Dermis microvascular lymphatic vessel endothelial cell (primary cell): Measurements from ENCODE around the gene KRTAP9-1. TPM values are rescaled to one million over a fixed set of nuclear protein-coding genes. Genes with fewer than 3 reads are reported as not detected.
"Not testable (repeated sequence)": the region's sequence is repeated elsewhere in the genome, so short reads cannot be mapped to it uniquely, and the experiment has no call there.

Experiments used
- DNase-seq, 2 donors: peaks; one replicate each; pipeline versions ENCODE4 v3.0.0 to v3.0.0-alpha.2; 2010; ENCODE audit warnings: low read depth in 2 of 2
- total RNA-seq: library from RNA; depleted of rRNA; stranded (reverse); fragments of >200 nt; gene quantifications from 2 replicates; pipeline ENCODE4 v1.2.1, GENCODE V29; 2014

Gene KRTAP9-1
- total RNA-seq, 1 donor from 2014 or later, result not detected

DNA sequence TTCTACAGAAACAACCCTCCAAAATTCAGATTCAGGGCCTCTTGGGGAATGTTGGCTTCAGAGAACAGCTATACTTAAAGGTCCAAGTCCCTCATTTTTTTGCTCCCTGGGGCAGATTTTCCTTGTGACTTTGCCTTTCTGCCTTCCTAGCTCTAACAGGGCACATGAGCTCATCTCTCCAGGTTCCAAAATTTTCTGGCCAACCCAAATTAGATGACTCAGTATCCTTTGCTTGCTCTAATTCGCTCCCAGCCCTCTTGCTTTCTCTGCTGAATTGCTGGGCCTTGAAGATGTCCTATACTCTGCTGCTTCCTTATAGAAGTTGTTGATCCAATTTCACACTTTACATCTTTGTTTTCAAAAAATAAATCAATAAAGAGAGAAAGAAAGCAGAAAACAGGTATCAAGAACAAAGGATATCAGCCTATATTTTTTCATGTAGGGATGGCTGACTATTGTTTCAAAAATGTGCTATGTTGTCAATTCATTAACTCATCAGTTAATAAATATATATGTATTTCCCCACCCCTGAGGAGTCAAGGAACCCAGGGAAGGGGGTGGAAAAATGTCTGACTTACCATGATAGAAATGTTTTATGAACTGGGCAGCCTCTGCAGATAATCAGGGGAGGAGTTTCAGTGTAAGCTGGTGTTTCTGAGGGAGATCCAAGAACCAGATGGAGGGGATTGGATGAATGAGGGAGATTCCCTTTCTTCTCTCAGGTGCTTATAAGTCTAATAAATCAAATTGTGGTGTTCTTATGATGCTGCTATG, 10.7 kb upstream of the KRTAP9-1 start:
- DNase-seq, result no peak

DNA sequence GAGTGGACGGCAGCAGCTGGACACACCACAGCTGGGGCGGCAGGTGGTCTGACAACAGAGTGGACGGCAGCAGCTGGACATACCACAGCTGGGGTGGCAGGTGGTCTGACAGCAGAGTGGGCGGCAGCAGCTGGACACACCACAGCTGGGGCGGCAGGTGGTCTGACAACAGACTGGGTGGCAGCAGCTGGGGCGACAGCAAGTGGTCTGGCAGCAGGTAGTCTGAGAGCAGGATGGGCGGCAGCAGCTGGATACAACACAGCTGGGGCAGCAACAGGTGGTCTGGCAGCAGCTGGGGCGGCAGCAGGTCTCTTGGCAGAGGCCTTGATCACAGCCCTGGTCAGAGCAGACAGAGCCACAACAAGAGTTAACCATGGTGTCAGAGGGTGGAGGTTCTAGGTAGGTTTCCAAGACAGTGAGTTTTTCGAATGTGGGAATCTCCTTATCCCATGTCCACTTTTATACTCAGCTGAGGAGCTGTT, 5.2 kb upstream of the KRTAP9-1 start, which contains the start of gene KRTAP4-1:
KRTAP4-1 (minus strand) TSS at position 432 of the 482 bp plus-strand sequence; CDS start at position 375, 57 bp downstream.
- no peak for DNase-seq

DNA sequence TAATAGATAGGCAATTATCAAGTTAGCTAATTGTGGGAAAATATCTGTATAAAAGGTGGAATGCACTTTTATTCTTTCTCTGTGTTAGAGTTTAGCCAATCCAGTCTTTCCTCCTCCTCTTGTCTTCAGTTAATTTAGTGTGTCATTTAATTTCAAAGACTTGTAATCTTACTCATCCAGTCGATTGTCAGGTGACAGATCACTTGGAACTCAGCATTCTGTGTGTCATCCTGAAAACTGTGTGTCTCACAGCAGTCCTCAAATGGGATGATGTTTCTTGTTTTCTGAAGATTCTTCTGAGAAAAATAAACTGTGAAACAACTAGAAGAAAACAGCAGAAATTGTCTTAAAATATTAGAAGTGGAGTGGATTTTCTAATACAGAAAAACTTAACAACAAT, 4.7 kb upstream of the KRTAP9-1 start:
- no peak for DNase-seq

DNA sequence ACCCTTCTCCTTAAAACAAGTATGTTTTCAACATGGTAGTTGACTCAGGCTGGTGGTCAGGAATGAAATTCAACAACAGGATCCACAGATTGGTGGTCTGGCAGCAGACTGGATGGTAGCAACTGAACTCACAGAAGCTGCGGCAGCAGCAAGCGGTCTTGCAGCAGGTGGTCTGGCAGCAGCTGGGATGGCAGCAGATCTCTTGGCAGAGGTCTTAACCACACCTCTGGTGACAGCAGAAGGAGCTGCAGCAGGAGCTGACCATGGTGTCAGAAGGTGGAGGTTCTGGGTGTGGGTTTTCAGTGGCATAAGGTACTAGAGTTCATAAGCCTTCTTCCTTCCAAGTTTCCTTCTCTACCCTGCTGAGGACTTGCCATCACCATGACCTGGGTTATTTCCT, 2.8 kb upstream of the KRTAP9-1 start:
- no peak for DNase-seq

DNA sequence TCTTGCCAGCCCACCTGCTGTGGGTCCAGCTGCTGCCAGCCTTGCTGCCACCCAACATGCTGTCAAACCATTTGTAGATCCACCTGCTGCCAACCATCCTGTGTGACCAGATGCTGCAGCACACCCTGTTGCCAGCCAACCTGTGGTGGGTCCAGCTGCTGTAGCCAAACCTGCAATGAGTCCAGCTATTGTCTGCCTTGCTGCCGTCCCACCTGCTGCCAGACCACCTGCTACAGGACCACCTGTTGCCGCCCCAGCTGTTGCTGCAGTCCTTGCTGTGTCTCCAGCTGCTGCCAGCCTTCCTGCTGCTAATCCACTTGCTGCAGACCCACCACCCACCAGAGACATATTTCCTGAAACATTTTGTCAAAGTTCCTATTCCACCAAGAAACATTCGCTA, 641 bp downstream of the KRTAP9-1 start:
- no peak for DNase-seq

DNA sequence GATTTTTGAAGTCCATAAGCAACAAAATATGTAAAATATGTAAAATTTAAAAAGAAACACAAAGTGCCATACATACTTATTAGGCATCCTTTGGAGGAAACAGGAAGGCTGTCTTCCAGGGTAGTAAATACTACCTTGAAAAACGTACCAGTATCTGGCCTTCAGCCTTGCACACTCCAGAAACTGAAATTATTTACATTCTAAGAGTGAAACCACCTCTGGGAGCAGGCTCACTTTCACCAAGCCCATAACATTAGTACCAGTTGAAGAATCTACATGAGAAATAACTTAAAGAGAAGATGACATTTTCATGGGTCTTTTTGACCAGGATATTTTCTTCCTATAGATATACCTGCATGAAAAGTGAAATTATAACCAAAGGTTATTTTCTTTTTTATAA, 6.4 kb downstream of the KRTAP9-1 start:
- no peak for DNase-seq

DNA sequence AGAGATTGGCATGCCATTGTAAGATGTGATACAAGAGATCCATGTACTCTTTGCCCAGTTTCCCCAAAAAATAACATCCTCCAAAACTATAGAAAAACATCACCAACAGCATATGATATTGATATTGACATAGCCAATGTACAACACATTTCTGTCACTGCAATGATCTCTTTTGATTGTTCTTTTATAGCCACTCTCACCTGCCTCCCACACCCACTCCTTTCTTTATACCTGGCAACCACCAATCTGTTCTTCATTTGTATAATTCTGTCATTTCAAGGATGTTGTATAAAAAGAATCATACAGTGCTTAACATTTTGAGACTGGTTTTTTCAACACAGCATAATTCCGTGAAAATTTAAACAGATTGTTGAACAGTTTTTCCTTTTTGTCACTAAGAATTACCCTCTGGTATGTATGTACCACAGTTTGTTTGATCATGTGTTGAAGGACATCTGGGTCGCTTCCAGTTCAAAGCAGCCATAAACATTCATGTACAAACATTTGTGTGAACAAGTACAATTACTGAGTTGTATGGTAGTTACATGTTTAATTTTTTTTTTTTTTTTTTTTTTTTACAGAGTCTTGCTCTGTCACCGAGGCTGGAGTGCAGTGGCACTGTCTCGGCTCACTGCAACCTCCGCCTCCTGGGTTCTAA, 9.9 kb downstream of the KRTAP9-1 start:
- no peak for DNase-seq

DNA sequence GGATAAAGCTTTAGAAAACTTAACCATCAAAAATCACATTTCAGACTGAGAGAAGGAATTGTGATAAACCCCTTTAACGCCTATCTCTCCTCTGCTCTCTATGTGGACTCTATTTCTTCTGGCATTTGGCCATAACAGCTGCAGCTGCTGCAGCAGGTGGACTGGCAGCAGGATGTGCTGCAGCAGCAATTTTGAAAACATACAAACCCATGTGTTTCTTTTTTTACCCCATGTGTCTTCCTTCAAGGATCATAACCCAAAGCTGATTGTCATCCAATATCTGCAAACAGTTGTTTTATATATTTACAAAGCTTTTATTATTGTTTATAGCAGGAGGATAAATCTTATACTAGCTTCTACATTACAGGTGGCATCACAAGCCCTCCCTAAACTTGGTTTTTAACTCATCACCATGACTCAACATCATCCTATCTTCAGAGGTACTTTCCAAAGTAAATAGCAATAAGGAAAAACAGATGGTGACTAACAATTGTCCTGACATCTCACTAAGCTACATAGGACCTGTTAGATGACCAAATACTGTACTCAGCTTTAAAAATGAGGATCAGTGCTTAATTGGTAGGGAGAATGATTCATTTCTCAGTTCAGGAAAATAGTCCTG, 22.3 kb downstream of the KRTAP9-1 start:
- no peak for DNase-seq

DNA sequence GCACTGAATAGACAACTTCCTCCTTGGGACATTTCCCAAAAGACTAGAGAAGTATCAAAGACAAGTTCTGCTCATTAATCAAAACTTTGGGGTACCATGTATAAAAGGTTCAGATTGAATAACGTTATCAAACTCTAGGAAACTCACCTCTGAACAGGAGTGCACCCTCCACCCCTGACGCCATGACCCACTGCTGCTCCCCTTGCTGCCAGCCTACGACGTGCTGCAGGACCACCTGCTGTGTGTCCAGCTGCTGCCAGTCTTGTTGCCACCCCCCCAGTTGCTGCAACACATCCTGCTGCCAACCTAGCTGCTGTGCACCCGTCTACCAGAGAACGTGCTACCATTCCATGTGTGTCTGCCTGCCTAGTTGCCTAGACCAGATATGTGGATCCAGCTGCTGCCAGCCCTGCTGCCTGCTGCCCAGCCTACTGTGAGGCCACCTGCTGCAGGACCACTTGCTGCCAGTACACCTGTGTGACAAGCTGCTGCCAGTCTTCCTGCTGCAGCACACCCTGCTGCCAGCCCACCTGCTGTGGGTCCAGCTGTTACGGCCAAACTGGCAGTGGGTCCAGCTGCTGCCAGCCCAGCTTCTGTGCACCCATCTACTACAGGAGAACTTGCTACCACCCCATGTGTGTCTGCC, 23.0 kb downstream of the KRTAP9-1 start:
- no peak for DNase-seq

DNA sequence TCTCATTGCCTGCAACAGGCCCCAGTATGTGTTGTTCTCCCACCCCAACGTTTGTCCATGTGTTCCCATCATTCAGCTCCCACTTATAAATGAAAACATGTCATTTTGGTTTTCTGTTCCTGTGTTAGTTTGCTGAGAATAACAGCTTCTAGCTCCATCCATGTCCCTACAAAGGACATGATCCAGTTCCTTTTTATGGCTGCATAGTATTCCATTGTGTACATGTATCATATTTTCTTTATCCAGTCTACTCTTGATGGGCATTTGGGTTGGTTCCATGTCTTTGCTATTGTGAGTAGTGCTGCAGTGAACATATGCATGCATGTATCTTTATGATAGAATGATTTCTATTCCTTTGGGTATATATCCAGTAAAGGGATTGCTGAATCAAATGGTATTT, 26.0 kb downstream of the KRTAP9-1 start:
- DNase-seq, result no peak

DNA sequence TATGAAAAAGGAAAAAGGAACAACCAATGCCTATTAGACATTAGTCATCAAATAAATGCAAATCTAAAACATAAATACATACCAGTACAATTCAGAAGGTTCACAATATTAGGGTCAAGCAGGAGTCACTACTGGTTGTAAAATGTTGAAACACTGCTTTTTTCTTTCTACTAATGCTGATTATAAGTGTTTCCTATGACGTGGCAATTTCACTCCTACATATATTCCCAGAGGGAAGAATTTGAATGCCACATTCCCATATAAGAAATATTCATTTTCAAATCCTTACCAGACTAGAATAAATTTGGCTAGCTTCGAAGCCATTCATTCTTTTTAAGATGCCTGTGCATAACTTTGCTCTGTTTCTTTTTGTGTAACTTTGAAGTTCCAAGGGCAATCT, 34.1 kb downstream of the KRTAP9-1 start:
- DNase-seq, result no peak

DNA sequence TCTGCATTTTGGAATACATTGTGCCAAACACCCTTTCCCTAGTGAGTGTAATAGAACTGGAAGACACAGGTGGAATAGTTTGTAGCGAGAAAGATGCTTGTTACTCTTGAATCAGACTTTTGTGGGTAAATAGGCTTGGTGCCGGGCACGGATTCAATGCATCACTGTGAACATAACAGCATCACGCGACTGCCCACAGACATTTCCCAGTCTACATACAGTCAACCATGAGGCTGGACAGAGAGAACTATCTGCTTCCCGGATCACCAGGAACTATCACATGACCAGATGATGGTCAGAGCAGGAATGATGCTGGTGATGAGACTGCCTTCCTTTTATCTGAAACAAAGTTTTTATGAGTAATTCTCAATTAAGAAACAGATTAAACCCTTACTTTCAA, 36.4 kb downstream of the KRTAP9-1 start:
- DNase-seq, result no peak

DNA sequence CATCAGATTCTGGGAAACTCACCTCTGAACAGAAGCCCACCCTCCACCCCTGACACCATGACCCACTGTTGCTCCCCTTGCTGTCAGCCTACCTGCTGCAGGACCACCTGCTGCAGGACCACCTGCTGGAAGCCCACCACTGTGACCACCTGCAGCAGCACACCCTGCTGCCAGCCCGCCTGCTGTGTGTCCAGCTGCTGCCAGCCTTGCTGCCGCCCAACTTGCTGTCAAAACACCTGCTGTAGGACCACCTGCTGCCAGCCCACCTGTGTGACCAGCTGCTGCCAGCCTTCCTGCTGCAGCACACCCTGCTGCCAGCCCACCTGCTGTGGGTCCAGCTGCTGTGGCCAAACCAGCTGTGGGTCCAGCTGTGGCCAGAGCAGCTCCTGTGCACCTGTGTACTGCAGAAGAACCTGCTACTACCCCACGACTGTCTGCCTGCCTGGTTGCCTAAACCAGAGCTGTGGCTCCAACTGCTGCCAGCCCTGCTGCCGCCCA, 37.0 kb downstream of the KRTAP9-1 start, which contains the start of gene KRTAP9-2:
KRTAP9-2 (plus strand) TSS at position 51 of the 498 bp plus-strand sequence; CDS start at position 58, 7 bp downstream.
- not testable (repeated sequence) for DNase-seq

DNA sequence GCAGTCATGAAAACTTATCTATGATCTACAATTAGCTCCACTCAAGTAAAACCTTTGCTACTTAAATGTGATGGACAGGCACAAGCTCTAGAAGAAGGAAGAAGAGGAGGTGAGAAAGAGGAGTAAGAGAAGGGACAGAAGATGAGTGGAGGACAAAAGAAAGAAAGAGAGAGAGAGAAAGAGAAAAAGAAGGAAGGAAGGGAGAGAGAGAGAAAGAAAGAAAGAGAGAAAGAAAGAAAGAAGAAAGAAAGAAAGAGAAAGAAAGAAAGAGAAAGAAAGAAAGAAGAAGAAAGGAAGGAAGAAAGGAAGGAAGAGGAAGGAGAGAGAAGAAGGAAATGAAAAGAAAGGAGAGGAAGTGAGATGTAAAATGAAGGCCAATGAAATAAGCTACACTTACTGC, 40.4 kb downstream of the KRTAP9-1 start:
- no peak for DNase-seq

DNA sequence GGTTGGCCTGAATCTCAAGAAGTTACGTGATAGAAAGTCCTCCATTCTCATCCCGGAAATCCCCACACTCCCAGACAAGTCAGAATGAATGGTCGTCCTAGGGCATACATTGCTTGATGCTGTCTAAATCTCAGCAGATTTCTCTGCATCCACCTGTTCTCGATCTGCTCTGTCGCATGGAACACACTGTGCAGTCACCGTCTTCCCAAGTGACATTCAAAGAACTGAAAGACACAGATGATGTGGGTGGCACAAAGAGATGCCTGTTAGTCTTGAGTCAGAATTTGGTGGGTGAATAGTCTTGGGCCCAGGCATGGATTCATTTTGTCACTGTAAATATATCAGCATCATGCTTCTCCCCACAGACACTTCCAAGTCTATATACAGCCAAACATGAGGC, 42.0 kb downstream of the KRTAP9-1 start:
- DNase-seq, result no peak

DNA sequence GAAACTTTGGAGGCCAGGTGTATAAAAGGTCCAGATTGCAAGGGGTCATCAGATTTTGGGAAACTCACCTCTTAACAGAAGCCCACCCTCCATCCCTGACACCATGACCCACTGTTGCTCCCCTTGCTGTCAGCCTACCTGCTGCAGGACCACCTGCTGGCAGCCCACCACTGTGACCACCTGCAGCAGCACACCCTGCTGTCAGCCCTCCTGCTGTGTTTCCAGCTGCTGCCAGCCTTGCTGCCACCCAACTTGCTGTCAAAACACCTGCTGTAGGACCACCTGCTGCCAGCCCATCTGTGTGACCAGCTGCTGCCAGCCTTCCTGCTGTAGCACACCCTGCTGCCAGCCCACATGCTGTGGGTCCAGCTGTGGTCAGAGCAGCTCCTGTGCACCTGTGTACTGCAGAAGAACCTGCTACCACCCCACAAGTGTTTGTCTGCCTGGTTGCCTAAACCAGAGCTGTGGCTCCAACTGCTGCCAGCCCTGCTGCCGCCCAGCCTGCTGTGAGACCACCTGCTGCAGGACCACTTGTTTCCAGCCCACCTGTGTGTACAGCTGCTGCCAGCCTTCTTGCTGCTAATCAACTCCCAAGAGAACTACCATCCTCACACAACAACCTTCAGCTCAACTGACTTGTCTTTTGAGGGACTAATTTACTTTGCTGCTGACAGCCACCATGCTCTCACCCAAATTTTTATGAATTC, 42.9 kb downstream of the KRTAP9-1 start, which contains the start of gene KRTAP9-3:
KRTAP9-3 (plus strand) TSS at position 51 of the 707 bp plus-strand sequence; CDS start at position 104, 53 bp downstream.
- not testable (repeated sequence) for DNase-seq

DNA sequence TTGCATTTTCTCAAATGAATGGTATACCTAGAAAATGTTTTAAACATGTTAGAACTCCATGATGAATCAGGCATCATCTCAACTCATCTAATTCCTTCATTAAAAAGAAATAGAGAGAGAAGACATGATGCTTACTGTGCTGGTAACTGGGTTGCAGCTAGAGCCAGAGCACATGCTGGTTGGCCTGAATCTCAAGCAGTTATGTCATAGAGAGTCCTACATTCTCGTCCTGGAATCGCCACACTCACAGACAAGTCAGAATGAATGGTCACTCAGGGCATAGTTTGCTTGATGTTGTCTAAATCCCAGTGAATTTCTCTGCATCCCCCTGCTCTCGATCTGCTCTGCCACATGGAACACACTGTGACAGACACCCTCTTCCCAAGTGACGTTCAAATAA, 47.4 kb downstream of the KRTAP9-1 start:
- DNase-seq, result not testable (repeated sequence)

DNA sequence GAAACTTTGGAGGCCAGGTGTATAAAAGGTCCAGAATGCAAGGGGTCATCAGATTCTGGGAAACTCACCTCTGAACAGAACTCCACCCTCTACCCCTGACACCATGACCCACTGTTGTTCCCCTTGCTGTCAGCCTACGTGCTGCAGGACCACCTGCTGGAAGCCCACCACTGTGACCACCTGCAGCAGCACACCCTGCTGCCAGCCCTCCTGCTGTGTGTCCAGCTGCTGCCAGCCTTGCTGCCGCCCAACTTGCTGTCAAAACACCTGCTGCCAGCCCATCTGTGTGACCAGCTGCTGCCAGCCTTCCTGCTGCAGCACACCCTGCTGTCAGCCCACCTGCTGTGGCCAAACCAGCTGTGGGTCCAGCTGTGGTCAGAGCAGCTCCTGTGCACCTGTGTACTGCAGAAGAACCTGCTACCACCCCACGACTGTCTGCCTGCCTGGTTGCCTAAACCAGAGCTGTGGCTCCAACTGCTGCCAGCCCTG, 48.3 kb downstream of the KRTAP9-1 start, which contains the start of gene KRTAP9-8:
KRTAP9-8 (plus strand) TSS at position 51 of the 489 bp plus-strand sequence; CDS start at position 104, 53 bp downstream.
- DNase-seq, result not testable (repeated sequence)
